Pancreas (tissue), 10 donors: ENCODE data around the gene HNRNPA3. TPM values are rescaled to one million over a fixed set of nuclear protein-coding genes. Genes with fewer than 3 reads are reported as not detected.

ENCODE experiments used
- ATAC-seq, 4 donors: fragments of 200-7000 bp; cut with Tn5 transposase; one replicate each; pipeline versions ENCODE4 v1.8.0 to v1.9.1; 2020; ENCODE audit warnings: mild to moderate bottlenecking in 4 of 4, moderate library complexity in 4 of 4
- DNase-seq, 6 donors: peaks; one replicate each; pipeline ENCODE4 v3.0.0-alpha.2; 2020
- FAIRE-seq: peaks from 2 replicates; lab custom pipeline; 2012; peaks lifted over from hg19 to GRCh38; lab: Jason Lieb, UNC
- H3K27ac ChIP-seq, 4 donors: fragments of 200-600 bp; sonication (generic); 1 replicate in 3 of 4; 2 replicates in 1 of 4; pipeline versions ENCODE4 v1.5.0 to v1.8.0; 2020
- H3K27me3 ChIP-seq, 4 donors: fragments of 200-600 bp; one replicate each; pipeline ENCODE4 v1.8.0; 2021
- H3K36me3 ChIP-seq, 3 donors: fragments of 200-600 bp; sonication (generic) in 1 of 3; one replicate each; pipeline versions ENCODE4 v1.5.0 to v1.8.0; 2020 to 2021
- H3K4me1 ChIP-seq, 3 donors: fragments of 200-600 bp; one replicate each; pipeline ENCODE4 v1.8.0; 2021
- H3K4me3 ChIP-seq, 4 donors: fragments of 200-600 bp; sonication (generic) in 2 of 4; one replicate each; pipeline versions ENCODE4 v1.5.0 to v1.8.0; 2020 to 2021
- H3K9me3 ChIP-seq, 4 donors: fragments of 200-600 bp; one replicate each; pipeline ENCODE4 v1.8.0; 2021
- WGBS, 2 donors: extraction: QIAGEN DNeasy Blood & Tissue Kit; methylation state at CpG; one replicate each; pipeline ENCODE4 v1.1.7; 2013; 5-methylcytosine and 5-hydroxymethylcytosine counted together
- intact Hi-C, 3 donors: fragments of 100-400 bp; cut with DNase I; formaldehyde crosslinking; loops; one replicate each; pipeline versions ENCODE4 v1.11.1 to v1.14.2; 2022
- polyA plus RNA-seq, 2 donors: library from polyadenylated mRNA; stranded (reverse); fragments of 200-250 nt; gene quantifications; one replicate each; pipeline ENCODE4 v1.2.3, GENCODE V29; 2013
- total RNA-seq, 6 donors: library from RNA; stranded (reverse); fragmentation: NEBNext Ultra II Directional in 4 of 6; extraction: Animal tissue kit (Norgen Biotek cat#: 25700) in 4 of 6; gene quantifications; one replicate each; pipeline versions ENCODE4 v1.2.1 to v1.2.4, GENCODE V29; 2021 to 2023
- TF ChIP-seq, protein P1 (sequence below), 4 donors: fragments of 200-600 bp; sonication (generic) in 3 of 4; IDR thresholded peaks; one replicate each; pipeline versions ENCODE4 v1.5.0 to v1.8.0; 2021; ENCODE audit warnings: antibody characterized with exemption in 4 of 4
- donor health status: healthy with polysubstance abuse.
- donor health status: DM: no; HTN: no; CAD: no; lungs with moderate emphysema.
- donor health status: DM: no; HTN: no; CAD: no.
- donor health status: control.
- donor health status: control.
- donor health status: Bipolar disorder and iron deficiency.
- donor health status: DM: yes; HTN: yes; CAD: no.
- donor health status: DM: no; HTN: no; CAD: no.
- donor health status: DM: no; HTN: no; CAD: no.
- donor health status: DM: yes; HTN: yes; CAD: no.

The HNRNPA3 gene
- total and polyA plus RNA-seq, 8 donors = 30.3 to 96.8 (median 70.0) TPM

GRCh38 chr2:177234267-177234666, 21.7 kb downstream of the HNRNPA3 start:
- peaks cover 6 to 20% (median 14%) of the 10 kb centered on the region in 3 donors for H3K4me1 ChIP-seq
- intact Hi-C loops = no loop called here
- DNase-seq = no peak
- no peak for ATAC-seq
- no peaks in the 10 kb centered on the region for H3K27me3 ChIP-seq
- FAIRE-seq = no peak
- no peak overlapping the region for H3K4me3 ChIP-seq
- peaks cover 12 to 31% (median 24%) of the 10 kb centered on the region in 3 donors for H3K36me3 ChIP-seq
- TF ChIP-seq, protein P1, sequence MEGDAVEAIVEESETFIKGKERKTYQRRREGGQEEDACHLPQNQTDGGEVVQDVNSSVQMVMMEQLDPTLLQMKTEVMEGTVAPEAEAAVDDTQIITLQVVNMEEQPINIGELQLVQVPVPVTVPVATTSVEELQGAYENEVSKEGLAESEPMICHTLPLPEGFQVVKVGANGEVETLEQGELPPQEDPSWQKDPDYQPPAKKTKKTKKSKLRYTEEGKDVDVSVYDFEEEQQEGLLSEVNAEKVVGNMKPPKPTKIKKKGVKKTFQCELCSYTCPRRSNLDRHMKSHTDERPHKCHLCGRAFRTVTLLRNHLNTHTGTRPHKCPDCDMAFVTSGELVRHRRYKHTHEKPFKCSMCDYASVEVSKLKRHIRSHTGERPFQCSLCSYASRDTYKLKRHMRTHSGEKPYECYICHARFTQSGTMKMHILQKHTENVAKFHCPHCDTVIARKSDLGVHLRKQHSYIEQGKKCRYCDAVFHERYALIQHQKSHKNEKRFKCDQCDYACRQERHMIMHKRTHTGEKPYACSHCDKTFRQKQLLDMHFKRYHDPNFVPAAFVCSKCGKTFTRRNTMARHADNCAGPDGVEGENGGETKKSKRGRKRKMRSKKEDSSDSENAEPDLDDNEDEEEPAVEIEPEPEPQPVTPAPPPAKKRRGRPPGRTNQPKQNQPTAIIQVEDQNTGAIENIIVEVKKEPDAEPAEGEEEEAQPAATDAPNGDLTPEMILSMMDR (IDR thresholded peaks at IDR 0.05) = no peak
- no peak overlapping the region for H3K27ac ChIP-seq
- H3K9me3 ChIP-seq = no peaks in the 10 kb centered on the region

DNA sequence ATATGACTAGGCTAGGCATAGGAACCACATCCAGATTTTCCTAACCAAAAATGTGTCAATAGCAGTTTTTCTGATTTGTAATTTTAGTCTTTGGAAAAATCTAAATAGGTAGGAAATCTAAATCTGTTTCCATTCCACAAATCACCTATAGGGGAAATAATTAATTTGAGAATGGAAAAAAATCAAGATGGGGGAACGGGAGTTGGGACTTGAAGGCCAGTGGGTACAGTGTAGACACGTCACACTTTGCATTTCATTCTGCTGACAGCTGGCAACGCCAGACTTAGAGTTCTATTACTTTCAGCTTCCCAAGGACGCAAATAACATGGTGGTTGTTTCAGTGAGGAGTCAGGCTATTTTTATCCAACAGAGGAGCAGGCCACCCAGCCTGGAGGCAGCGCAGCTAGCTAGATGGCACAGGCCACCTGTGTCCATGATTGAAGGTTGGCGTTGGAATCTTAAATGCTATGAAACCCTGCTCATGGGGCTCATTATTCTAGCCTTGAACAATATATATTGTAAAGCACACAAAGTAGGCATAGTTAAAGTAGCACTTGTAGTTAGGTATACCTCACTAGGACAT, 23.4 kb downstream of the HNRNPA3 start:
- WGBS, 2 donors = 76 to 92% methylated on average over 6 of the region's 6 CpGs
- intact Hi-C loops = no loop called here
- DNase-seq (no peak), ATAC-seq (peak in 1 of 4 donors; percentile 19), FAIRE-seq (no peak)
- Histone ChIP-seq H3K4me3 (no peak overlapping the region), H3K27me3 (no peaks in the 10 kb centered on the region), H3K9me3 (no peaks in the 10 kb centered on the region), H3K27ac (no peak overlapping the region), H3K36me3 (peaks cover 11 to 22% (median 19%) of the 10 kb centered on the region in 3 donors), H3K4me1 (peaks cover 21 to 37% (median 31%) of the 10 kb centered on the region in 3 donors)
- TF ChIP-seq, protein P1 (IDR thresholded peaks at IDR 0.05) = no peak

GRCh38 chr2:177237932-177238331, 25.3 kb downstream of the HNRNPA3 start:
- no peak for FAIRE-seq
- intact Hi-C loops = no loop called here
- Histone ChIP-seq H3K4me3 (no peak overlapping the region), H3K27me3 (no peaks in the 10 kb centered on the region), H3K4me1 (peaks cover 38 to 55% (median 47%) of the 10 kb centered on the region in 3 donors), H3K27ac (no peak overlapping the region), H3K9me3 (no peaks in the 10 kb centered on the region), H3K36me3 (peaks cover 0 to 4% (median 2%) of the 10 kb centered on the region in 3 donors)
- TF ChIP-seq, protein P1 (IDR thresholded peaks at IDR 0.05) = no peak
- no peak for DNase-seq
- 53 to 54% methylated on average over 2 of the region's 2 CpGs for WGBS, 2 donors
- ATAC-seq = no peak

GRCh38 chr2:177239053-177239452, 26.5 kb downstream of the HNRNPA3 start:
- intact Hi-C loops = no loop called here
- TF ChIP-seq, protein P1 (IDR thresholded peaks at IDR 0.05) = no peak
- Histone ChIP-seq H3K36me3 (no peaks in the 10 kb centered on the region), H3K27me3 (no peaks in the 10 kb centered on the region), H3K27ac (peak overlapping the region in 2 of 4 donors; percentile 93), H3K9me3 (no peaks in the 10 kb centered on the region), H3K4me1 (peaks cover 43 to 66% (median 54%) of the 10 kb centered on the region in 3 donors), H3K4me3 (no peak overlapping the region)
- ATAC-seq (no peak), FAIRE-seq (no peak), DNase-seq (no peak)
- 86 to 93% methylated on average over 6 of the region's 6 CpGs for WGBS, 2 donors

DNA sequence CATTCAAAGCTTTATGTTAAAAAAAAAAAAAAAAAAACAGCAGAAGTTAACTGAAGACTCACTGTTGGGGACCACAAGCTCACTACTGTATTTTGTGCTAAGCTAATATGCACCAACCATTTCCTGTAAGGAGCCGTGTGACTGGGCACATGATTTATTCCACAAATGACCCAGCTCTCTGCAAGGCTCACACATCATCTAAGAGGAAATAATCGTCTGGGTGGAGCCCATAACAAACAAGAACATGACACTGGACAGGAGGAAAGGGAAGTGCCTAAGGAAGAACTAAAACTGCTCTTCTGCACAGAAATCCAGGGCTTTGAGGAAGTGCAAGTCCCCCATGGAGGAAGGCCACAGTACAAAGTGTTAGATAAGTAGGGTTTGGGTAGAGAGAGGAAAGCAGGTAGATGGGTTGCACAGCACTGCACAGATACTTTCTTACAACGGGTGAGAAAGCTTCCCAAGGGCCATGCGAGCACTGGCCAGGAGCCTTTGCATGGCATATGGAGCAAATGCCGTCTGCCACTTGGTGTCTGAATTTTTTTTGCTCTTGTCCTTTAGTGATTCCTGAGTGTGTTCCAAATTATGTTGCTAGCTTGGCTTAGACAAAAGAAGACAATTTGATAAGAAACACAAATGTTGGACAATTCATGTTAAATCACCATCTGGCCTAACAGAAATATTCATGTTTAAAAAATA, 27.5 kb downstream of the HNRNPA3 start:
- Histone ChIP-seq H3K36me3 (no peaks in the 10 kb centered on the region), H3K4me3 (no peak overlapping the region), H3K9me3 (no peaks in the 10 kb centered on the region), H3K27me3 (no peaks in the 10 kb centered on the region), H3K4me1 (peaks cover 44 to 76% (median 58%) of the 10 kb centered on the region in 3 donors), H3K27ac (peak overlapping the region in 2 of 4 donors; percentile 93)
- DNase-seq = peak in 1 of 6 donors; percentile 63
- no peak for FAIRE-seq
- 44 to 50% methylated on average over 5 of the region's 5 CpGs for WGBS, 2 donors
- intact Hi-C loops = no loop called here
- ATAC-seq = peak in 3 of 4 donors; percentile 59 to 71 (median 66)
- TF ChIP-seq, protein P1 (IDR thresholded peaks at IDR 0.05) = no peak
